IMR-90 (cell line): ENCODE measurements around the gene GPC6. TPM values are rescaled to one million over a fixed set of nuclear protein-coding genes. Genes with fewer than 3 reads are reported as not detected.
A peak's percentile ranks its signal among the peaks of the same experiment; 100 is the strongest.

Source experiments
- ATAC-seq: fragments of 200-7000 bp; cut with Tn5 transposase; 2 replicates; pipeline ENCODE4 v1.9.1; 2020; ENCODE audit warnings: low read depth, mild to moderate bottlenecking, moderate library complexity
- BruUV-seq: library from RNA; stranded (reverse); fragments of 400-500 nt; replicated peaks from 2 replicates; lab custom pipeline; 2021; lab: Mats Ljungman, UMichigan
- CTCF ChIA-PET: fragments of 300-600 bp; formaldehyde crosslinking; extraction: SDS; loops from one replicate; lab custom pipeline; 2021; ENCODE audit warnings: antibody characterized with exemption; lab: Yijun Ruan, JAX
- POLR2A ChIA-PET: fragments of 300-600 bp; sonication (Branson Sonifier 250); formaldehyde crosslinking; loops from one replicate; lab custom pipeline; 2022; ENCODE audit warnings: antibody characterized with exemption; ENCODE audit not compliant: unreplicated experiment; lab: Charles Lee
- DNase-seq: peaks from one replicate; pipeline ENCODE4 v3.0.0; 2013
- H2AFZ ChIP-seq: replicated peaks from 2 replicates; pipeline ENCODE3; 2013; ENCODE audit warnings: low read length, mild to moderate bottlenecking; ENCODE audit not compliant: poor library complexity
- H2AK5ac ChIP-seq: 2 replicates; pipeline ENCODE4 v1.6.1; 2013; ENCODE audit warnings: low read depth, low read length, inconsistent platforms
- H2AK9ac ChIP-seq: replicated peaks from 2 replicates; pipeline ENCODE3; 2013; ENCODE audit warnings: mild to moderate bottlenecking, low read depth, low read length, moderate library complexity; ENCODE audit not compliant: poor library complexity
- H2BK120ac ChIP-seq: 2 replicates; pipeline ENCODE4 v1.6.1; 2013; ENCODE audit warnings: low read depth, low read length, inconsistent platforms
- H2BK15ac ChIP-seq: 3 replicates; pipeline ENCODE4 v1.6.1; 2013; ENCODE audit warnings: low read depth, low read length, inconsistent platforms
- H2BK20ac ChIP-seq: 2 replicates; pipeline ENCODE4 v1.6.1; 2013; ENCODE audit warnings: low read depth, mild to moderate bottlenecking, inconsistent platforms, low read length, moderate library complexity
- H2BK5ac ChIP-seq: 2 replicates; pipeline ENCODE4 v1.6.1; 2013; ENCODE audit warnings: mild to moderate bottlenecking, low read depth, low read length, inconsistent platforms; ENCODE audit not compliant: poor library complexity, severe bottlenecking
- H3K14ac ChIP-seq: replicated peaks from 2 replicates; pipeline ENCODE4 v1.6.1; 2013; ENCODE audit warnings: low read depth, low read length, inconsistent platforms
- H3K18ac ChIP-seq: 2 replicates; pipeline ENCODE4 v1.6.1; 2013; ENCODE audit warnings: low read depth, low read length, control low read depth
- H3K23ac ChIP-seq: 2 replicates; pipeline ENCODE4 v1.6.1; 2013; ENCODE audit warnings: low read depth, low read length, inconsistent platforms
- H3K27ac ChIP-seq: 2 replicates; pipeline ENCODE4 v1.5.1; 2013; ENCODE audit warnings: mild to moderate bottlenecking, control low read depth, low read length; ENCODE audit not compliant: insufficient read depth
- H3K27me3 ChIP-seq: 2 replicates; pipeline ENCODE4 v1.6.1; 2013; ENCODE audit warnings: low read length; ENCODE audit not compliant: control insufficient read depth, insufficient read depth
- H3K36me3 ChIP-seq: 2 replicates; pipeline ENCODE4 v1.6.1; 2013; ENCODE audit warnings: low read length, mixed read lengths; ENCODE audit not compliant: control insufficient read depth, insufficient read depth
- H3K4ac ChIP-seq: 2 replicates; pipeline ENCODE4 v1.6.1; 2013; ENCODE audit warnings: low read depth, low read length, inconsistent platforms
- H3K4me1 ChIP-seq: 2 replicates; pipeline ENCODE4 v1.6.1; 2013; ENCODE audit warnings: low read length, mixed read lengths; ENCODE audit not compliant: control insufficient read depth, insufficient read depth
- H3K4me2 ChIP-seq: 2 replicates; pipeline ENCODE4 v1.6.1; 2013; ENCODE audit warnings: low read depth, mild to moderate bottlenecking, control low read depth, low read length, moderate library complexity
- H3K4me3 ChIP-seq: 2 replicates; pipeline ENCODE4 v1.5.1; 2013; ENCODE audit warnings: low read depth, mild to moderate bottlenecking, control low read depth, low read length, moderate library complexity; ENCODE audit not compliant: insufficient read depth
- H3K56ac ChIP-seq: 2 replicates; pipeline ENCODE4 v1.6.1; 2013; ENCODE audit warnings: low read length, inconsistent platforms; ENCODE audit not compliant: insufficient read depth; ENCODE audit errors: extremely low read depth
- H3K79me1 ChIP-seq, 2 experiments: 2 replicates each; pipeline ENCODE4 v1.6.1; 2013; ENCODE audit warnings: low read length in 2 of 2, inconsistent platforms in 1 of 2, low read depth in 1 of 2
- H3K9ac ChIP-seq: 2 replicates; pipeline ENCODE4 v1.6.1; 2013; ENCODE audit warnings: low read depth, low read length, control low read depth
- H3K9me1 ChIP-seq: 2 replicates; pipeline ENCODE4 v1.6.1; 2013; ENCODE audit warnings: low read length, inconsistent platforms; ENCODE audit not compliant: insufficient read depth
- H3K9me3 ChIP-seq: 2 replicates; pipeline ENCODE4 v1.6.1; 2013; ENCODE audit warnings: low read length; ENCODE audit not compliant: control insufficient read depth, insufficient read depth
- H4K20me1 ChIP-seq: 2 replicates; pipeline ENCODE4 v1.6.1; 2013; ENCODE audit warnings: low read length, inconsistent platforms; ENCODE audit not compliant: insufficient read depth
- H4K5ac ChIP-seq: 2 replicates; pipeline ENCODE4 v1.6.1; 2013; ENCODE audit warnings: mild to moderate bottlenecking, low read depth, low read length, control low read depth
- H4K8ac ChIP-seq, 2 experiments: 2 replicates each; pipeline ENCODE4 v1.6.1; 2013; ENCODE audit warnings: low read depth in 2 of 2, low read length in 2 of 2, control low read depth in 1 of 2, inconsistent platforms in 1 of 2
- H4K91ac ChIP-seq: 2 replicates; pipeline ENCODE4 v1.6.1; 2013; ENCODE audit warnings: low read depth, low read length, inconsistent platforms; ENCODE audit not compliant: insufficient read depth
- ELK1 ChIP-seq: fragments of 150-350 bp; IDR thresholded peaks from 2 replicates; pipeline ENCODE4 v1.6.1; 2016; ENCODE audit warnings: low read depth, mild to moderate bottlenecking, low read length, moderate library complexity, borderline replicate concordance
- FOS ChIP-seq: fragments of 150-350 bp; IDR thresholded peaks from 2 replicates; pipeline ENCODE4 v1.6.1; 2016; ENCODE audit warnings: low read depth, low read length
- RAD21 ChIP-seq: IDR thresholded peaks from 2 replicates; pipeline ENCODE4 v1.6.1; 2012; ENCODE audit warnings: low read length, improper control_type of control experiment
- WGBS, 2 experiments: methylation state at CpG; one replicate each; pipeline versions ENCODE4 v1.1.5 to v1.1.7; 2013; ENCODE audit warnings: missing lambda C conversion rate in 2 of 2; ENCODE audit not compliant: insufficient read length in 1 of 2; ENCODE audit errors: extremely low coverage in 2 of 2; 5-methylcytosine and 5-hydroxymethylcytosine counted together
- dilution Hi-C: fragments of 300-500 bp; cut with HindIII; formaldehyde crosslinking; loops from one replicate; pipeline ENCODE4 v1.14.3; 2018; ENCODE audit warnings: low sequenced_read_pairs; ENCODE audit not compliant: unreplicated experiment
- in situ Hi-C: fragments of 300-500 bp; cut with MboI; formaldehyde crosslinking; loops from 3 replicates; pipeline ENCODE4 v1.14.3; 2019; ENCODE audit warnings: low sequenced_read_pairs, inconsistent platforms, mixed read lengths
- intact Hi-C: fragments of 100-400 bp; cut with micrococcal nuclease; formaldehyde crosslinking; loops from 2 replicates; pipeline ENCODE4 v1.10.0; 2022
- polyA plus RNA-seq, 3 experiments: library from polyadenylated mRNA; depleted of rRNA; stranded (reverse); fragments of >200 nt; gene quantifications; 2 replicates each; pipeline ENCODE4 v1.2.3, GENCODE V29; 2012; ENCODE audit warnings: low replicate concordance in 1 of 3
- total RNA-seq: library from RNA; depleted of rRNA; stranded (reverse); fragments of >200 nt; gene quantifications from 2 replicates; pipeline ENCODE4 v1.2.3, GENCODE V29; 2012

The GPC6 gene
- total and polyA plus RNA-seq, 2 of the 4 experiments (the other 2 are of a cell fraction), result 14.9 to 39.4 TPM

GRCh38 chr13:93625536-93625935, 398.9 kb downstream of the GPC6 start:
- Histone ChIP-seq H3K4ac (no peak overlapping the region), H3K9me3 (no peaks in the 10 kb centered on the region), H3K4me3 (no peak overlapping the region), H3K4me1 (no peaks in the 10 kb centered on the region), H3K27me3 (no peaks in the 10 kb centered on the region), H4K91ac (no peak overlapping the region), H3K4me2 (no peak overlapping the region), H3K18ac (no peak overlapping the region), H2AFZ (no peak overlapping the region), H2AK5ac (0 out of 2 replicates have a peak overlapping the region, but pooled peaks have one; percentile 8), H3K9ac (no peak overlapping the region), H3K23ac (no peak overlapping the region), H3K9me1 (no peaks in the 10 kb centered on the region), H2BK15ac (no peak overlapping the region), H2AK9ac (no peak overlapping the region), H3K79me1 (no peaks in the 10 kb centered on the region), H3K27ac (no peak overlapping the region), H2BK20ac (no peak overlapping the region), H4K5ac (no peak overlapping the region), H3K36me3 (no peaks in the 10 kb centered on the region), H2BK120ac (no peak overlapping the region), H3K14ac (no peak overlapping the region), H3K56ac (no peak overlapping the region), H4K8ac (no peak overlapping the region), H4K20me1 (no peaks in the 10 kb centered on the region), H2BK5ac (no peak overlapping the region)
- ATAC-seq (no peak), DNase-seq (peak; percentile 10)
- intact Hi-C loops, result no loop called here
- TF ChIP-seq FOS, result no peak
- TF ChIP-seq ELK1, result no peak
- no peak for TF ChIP-seq RAD21
- no TSS peak for BruUV-seq
- POLR2A ChIA-PET, result no interaction called here
- CTCF ChIA-PET, result no interaction called here
- dilution Hi-C loops, result no loop called here
- in situ Hi-C loops, result no loop called here
- WGBS, 2 experiments, result no CpG with 5 or more reads among the region's 1 CpG
